ENCODE measurements around the gene NETO2. TPM values are rescaled to one million over a fixed set of nuclear protein-coding genes. Genes with fewer than 3 reads are reported as not detected.

NETO2 gene
- total and polyA plus RNA-seq, 10 of the 15 experiments (the other 5 are each of a cell fraction or from before 2014, with no cell fraction given) = 8.5 to 53.1 (median 27.0) TPM

GRCh38 chr16:47029724-47030123 lies 114.0 kb downstream of the NETO2 start:
- Histone ChIP-seq H3K9me3 (replicated peaks; ENCODE audit: control insufficient read depth, insufficient read depth, low read length) (no peaks in the 10 kb centered on the region), H3K9ac (ENCODE audit: control insufficient read depth, insufficient read depth, low read length) (no peak overlapping the region), H3K36me3 (ENCODE audit: control insufficient read depth in 2 of 2, insufficient read depth in 2 of 2, low read length in 1 of 2) (no peaks in the 10 kb centered on the region), H3K79me2 (ENCODE audit: control insufficient read depth, insufficient read depth, low read length) (no peaks in the 10 kb centered on the region), H4K20me1 (ENCODE audit: control insufficient read depth, insufficient read depth) (no peaks in the 10 kb centered on the region), H3K4me1 (ENCODE audit: control insufficient read depth, insufficient read depth, low read length) (peaks cover 7% of the 10 kb centered on the region), H3K27me3 (replicated peaks in 1 of 2; ENCODE audit: control insufficient read depth in 2 of 2, insufficient read depth in 2 of 2, low read length in 1 of 2) (no peaks in the 10 kb centered on the region), H3K27ac (ENCODE audit: control insufficient read depth, insufficient read depth) (no peak overlapping the region), H2AFZ (ENCODE audit: control insufficient read depth, low read depth, low read length) (no peak overlapping the region), H3K4me2 (ENCODE audit: control insufficient read depth, insufficient read depth) (no peak overlapping the region), H3K4me3 (no peak overlapping the region)
- intact Hi-C loops (cut with micrococcal nuclease; ENCODE audit: unreplicated experiment) = loop anchor here (10.0 kb wide), 1 partner anchor 1025 kb away; no protein-coding TSS in a partner anchor
- ChIA-PET SMC1A (ENCODE audit: uncharacterized antibody, unreplicated experiment) (interaction anchor here (1.9 kb wide), 1 partner anchor 81 kb away, joined by 7 read pairs; no protein-coding TSS in a partner anchor), POLR2A (interaction anchor here (0.7 kb wide), 1 partner anchor 60 kb away, joined by 8 read pairs; no protein-coding TSS in a partner anchor), CTCF (no interaction called here), RAD21 (ENCODE audit: unreplicated experiment) (no interaction called here)
- in situ Hi-C loops (cut with MboI) = no loop called here
- WGBS (ENCODE audit: insufficient coverage, insufficient replicate concordance, low lambda C conversion rate, missing lambda C conversion rate) = 85% methylated on average over 3 of the region's 3 CpGs
- BruUV-seq (replicated peaks) = no TSS peak
- FAIRE-seq = no peak
- ATAC-seq = no peak
- no peak for DNase-seq (ENCODE audit: low read depth, low spot score)
- TF ChIP-seq ASH2L (IDR thresholded peaks at IDR 0.05; ENCODE audit: borderline replicate concordance, low read depth) (no peak), E2F8 (IDR thresholded peaks at IDR 0.05; ENCODE audit: low read depth, partially characterized antibody) (no peak), NFIC (IDR thresholded peaks at IDR 0.05; ENCODE audit: low read depth, low read length) (no peak), SMC3 (IDR thresholded peaks at IDR 0.05; ENCODE audit: borderline replicate concordance, low read length) (no peak), EP300 (IDR thresholded peaks at IDR 0.05; ENCODE audit: borderline replicate concordance in 1 of 2, control insufficient read depth in 1 of 2, low read depth in 2 of 2, low read length in 2 of 2) (no peak), MEF2A (IDR thresholded peaks at IDR 0.05; ENCODE audit: insufficient read depth, low read depth, low read length) (no peak), HDAC6 (IDR thresholded peaks at IDR 0.05; ENCODE audit: unreplicated experiment) (no peak), CREB1 (IDR thresholded peaks at IDR 0.05; ENCODE audit: low read depth) (no peak), STAT1 (conservative IDR thresholded peaks at IDR 0.05) (no peak), BCL11A (IDR thresholded peaks at IDR 0.05; ENCODE audit: low read depth, low read length) (no peak), ATF2 (IDR thresholded peaks at IDR 0.05; ENCODE audit: low read length) (no peak), RB1 (IDR thresholded peaks at IDR 0.05; ENCODE audit: borderline replicate concordance) (no peak), SRF (IDR thresholded peaks at IDR 0.05; ENCODE audit: low read depth in 2 of 2, low read length in 2 of 2) (no peak), SMAD1 (IDR thresholded peaks at IDR 0.05; ENCODE audit: low read depth, partially characterized antibody) (no peak), ESRRA (IDR thresholded peaks at IDR 0.05; ENCODE audit: low read length) (no peak)
- TF ChIP-seq, protein P1, sequence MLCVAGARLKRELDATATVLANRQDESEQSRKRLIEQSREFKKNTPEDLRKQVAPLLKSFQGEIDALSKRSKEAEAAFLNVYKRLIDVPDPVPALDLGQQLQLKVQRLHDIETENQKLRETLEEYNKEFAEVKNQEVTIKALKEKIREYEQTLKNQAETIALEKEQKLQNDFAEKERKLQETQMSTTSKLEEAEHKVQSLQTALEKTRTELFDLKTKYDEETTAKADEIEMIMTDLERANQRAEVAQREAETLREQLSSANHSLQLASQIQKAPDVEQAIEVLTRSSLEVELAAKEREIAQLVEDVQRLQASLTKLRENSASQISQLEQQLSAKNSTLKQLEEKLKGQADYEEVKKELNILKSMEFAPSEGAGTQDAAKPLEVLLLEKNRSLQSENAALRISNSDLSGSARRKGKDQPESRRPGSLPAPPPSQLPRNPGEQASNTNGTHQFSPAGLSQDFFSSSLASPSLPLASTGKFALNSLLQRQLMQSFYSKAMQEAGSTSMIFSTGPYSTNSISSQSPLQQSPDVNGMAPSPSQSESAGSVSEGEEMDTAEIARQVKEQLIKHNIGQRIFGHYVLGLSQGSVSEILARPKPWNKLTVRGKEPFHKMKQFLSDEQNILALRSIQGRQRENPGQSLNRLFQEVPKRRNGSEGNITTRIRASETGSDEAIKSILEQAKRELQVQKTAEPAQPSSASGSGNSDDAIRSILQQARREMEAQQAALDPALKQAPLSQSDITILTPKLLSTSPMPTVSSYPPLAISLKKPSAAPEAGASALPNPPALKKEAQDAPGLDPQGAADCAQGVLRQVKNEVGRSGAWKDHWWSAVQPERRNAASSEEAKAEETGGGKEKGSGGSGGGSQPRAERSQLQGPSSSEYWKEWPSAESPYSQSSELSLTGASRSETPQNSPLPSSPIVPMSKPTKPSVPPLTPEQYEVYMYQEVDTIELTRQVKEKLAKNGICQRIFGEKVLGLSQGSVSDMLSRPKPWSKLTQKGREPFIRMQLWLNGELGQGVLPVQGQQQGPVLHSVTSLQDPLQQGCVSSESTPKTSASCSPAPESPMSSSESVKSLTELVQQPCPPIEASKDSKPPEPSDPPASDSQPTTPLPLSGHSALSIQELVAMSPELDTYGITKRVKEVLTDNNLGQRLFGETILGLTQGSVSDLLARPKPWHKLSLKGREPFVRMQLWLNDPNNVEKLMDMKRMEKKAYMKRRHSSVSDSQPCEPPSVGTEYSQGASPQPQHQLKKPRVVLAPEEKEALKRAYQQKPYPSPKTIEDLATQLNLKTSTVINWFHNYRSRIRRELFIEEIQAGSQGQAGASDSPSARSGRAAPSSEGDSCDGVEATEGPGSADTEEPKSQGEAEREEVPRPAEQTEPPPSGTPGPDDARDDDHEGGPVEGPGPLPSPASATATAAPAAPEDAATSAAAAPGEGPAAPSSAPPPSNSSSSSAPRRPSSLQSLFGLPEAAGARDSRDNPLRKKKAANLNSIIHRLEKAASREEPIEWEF (IDR thresholded peaks at IDR 0.05; ENCODE audit: insufficient replicate concordance, low read depth, low read length) = no peak

Data from GM12878 (cell line).